Activated T-cell treated with anti-CD3 and anti-CD28 coated beads, Interleukin-2, amount 50 U/mL, for 72 hours (primary cell): ENCODE measurements around the gene AOPEP. TPM values are rescaled to one million over a fixed set of nuclear protein-coding genes. Genes with fewer than 3 reads are reported as not detected.

Experiments used
- ATAC-seq, 2 donors: fragments of 150-1000 bp; cut with Tn5 transposase; replicated peaks in 1 of 2; 2 replicates each; pipeline ENCODE4 v1.10.0; 2021; ENCODE audit warnings: moderate library complexity in 2 of 2, mild to moderate bottlenecking in 1 of 2
- DNase-seq, 2 donors: peaks; one replicate each; pipeline ENCODE4 v3.0.0; 2021 to 2022; ENCODE audit warnings: mixed read lengths in 1 of 2
- H3K27ac Mint-ChIP-seq: one replicate; pipeline ENCODE4 v1.8.0; 2022; ENCODE audit warnings: mild to moderate bottlenecking, moderate library complexity, mixed read lengths
- H3K27me3 Mint-ChIP-seq: one replicate; pipeline ENCODE4 v1.8.0; 2022; ENCODE audit warnings: low read depth, mixed read lengths
- H3K36me3 Mint-ChIP-seq, 2 donors: one replicate each; pipeline ENCODE4 v1.8.0; 2022; ENCODE audit warnings: mixed read lengths in 2 of 2, mild to moderate bottlenecking in 1 of 2; ENCODE audit not compliant: insufficient read depth in 2 of 2
- H3K4me1 Mint-ChIP-seq: one replicate; pipeline ENCODE4 v1.8.0; 2022; ENCODE audit warnings: low read depth, mixed read lengths
- H3K4me3 Mint-ChIP-seq, 2 donors: one replicate each; pipeline ENCODE4 v1.8.0; 2022; ENCODE audit warnings: mild to moderate bottlenecking in 2 of 2, mixed read lengths in 2 of 2, moderate library complexity in 2 of 2
- H3K9me3 Mint-ChIP-seq, 2 donors: one replicate each; pipeline ENCODE4 v1.8.0; 2022; ENCODE audit warnings: mixed read lengths in 2 of 2
- total RNA-seq, 2 donors: library from RNA; stranded (reverse); gene quantifications; one replicate each; pipeline ENCODE4 v1.2.3, GENCODE V29; 2022

AOPEP gene
- total RNA-seq, 2 donors from 2014 or later = 9.0 to 13.2 TPM

- H3K4me1 Mint-ChIP-seq = peaks cover 33% of the 10 kb centered on the region
- H3K36me3 Mint-ChIP-seq = peaks cover 8 to 12% of the 10 kb centered on the region in 2 donors
- no peak for DNase-seq
- H3K27ac Mint-ChIP-seq = no peak overlapping the region
- no peak overlapping the region for H3K4me3 Mint-ChIP-seq
- H3K27me3 Mint-ChIP-seq = no peaks in the 10 kb centered on the region
- no peaks in the 10 kb centered on the region for H3K9me3 Mint-ChIP-seq
- no peak for ATAC-seq
These were observed 79.1 kb downstream of the AOPEP start for GRCh38 chr9:94805585-94805984.

- H3K27me3 Mint-ChIP-seq = no peaks in the 10 kb centered on the region
- H3K4me1 Mint-ChIP-seq = peaks cover 33% of the 10 kb centered on the region
- no peaks in the 10 kb centered on the region for H3K9me3 Mint-ChIP-seq
- H3K4me3 Mint-ChIP-seq = no peak overlapping the region
- no peak overlapping the region for H3K27ac Mint-ChIP-seq
- H3K36me3 Mint-ChIP-seq = peaks cover 2 to 4% of the 10 kb centered on the region in 2 donors
- ATAC-seq = no peak
- no peak for DNase-seq
These were observed 79.9 kb downstream of the AOPEP start for GRCh38 chr9:94806307-94806893.

GRCh38 chr9:94807556-94807955 lies 81.1 kb downstream of the AOPEP start:
- no peak overlapping the region for H3K27ac Mint-ChIP-seq
- DNase-seq (no peak), ATAC-seq (no peak)
- H3K4me3 Mint-ChIP-seq = no peak overlapping the region
- no peaks in the 10 kb centered on the region for H3K9me3 Mint-ChIP-seq
- peaks cover 2 to 4% of the 10 kb centered on the region in 2 donors for H3K36me3 Mint-ChIP-seq
- H3K27me3 Mint-ChIP-seq = no peaks in the 10 kb centered on the region
- H3K4me1 Mint-ChIP-seq = peaks cover 29% of the 10 kb centered on the region

- H3K36me3 Mint-ChIP-seq = peaks cover 2 to 4% of the 10 kb centered on the region in 2 donors
- ATAC-seq (no peak), DNase-seq (no peak)
- H3K27ac Mint-ChIP-seq = no peak overlapping the region
- H3K9me3 Mint-ChIP-seq = no peaks in the 10 kb centered on the region
- no peak overlapping the region for H3K4me3 Mint-ChIP-seq
- peaks cover 15% of the 10 kb centered on the region for H3K4me1 Mint-ChIP-seq
- no peaks in the 10 kb centered on the region for H3K27me3 Mint-ChIP-seq
These were observed 82.6 kb downstream of the AOPEP start for GRCh38 chr9:94808926-94809700.

- peaks cover 14% of the 10 kb centered on the region for H3K4me1 Mint-ChIP-seq
- DNase-seq = no peak
- H3K36me3 Mint-ChIP-seq = peaks cover 4% of the 10 kb centered on the region in 2 donors
- no peak for ATAC-seq
- no peak overlapping the region for H3K4me3 Mint-ChIP-seq
- no peaks in the 10 kb centered on the region for H3K9me3 Mint-ChIP-seq
- H3K27ac Mint-ChIP-seq = no peak overlapping the region
- H3K27me3 Mint-ChIP-seq = no peaks in the 10 kb centered on the region
These were observed 83.3 kb downstream of the AOPEP start for GRCh38 chr9:94809778-94810177.

GRCh38 chr9:94811074-94811473 lies 84.6 kb downstream of the AOPEP start:
- H3K36me3 Mint-ChIP-seq = peaks cover 4% of the 10 kb centered on the region in 2 donors
- DNase-seq (no peak), ATAC-seq (no peak)
- no peak overlapping the region for H3K4me3 Mint-ChIP-seq
- no peaks in the 10 kb centered on the region for H3K9me3 Mint-ChIP-seq
- H3K4me1 Mint-ChIP-seq = peaks cover 13% of the 10 kb centered on the region
- H3K27me3 Mint-ChIP-seq = no peaks in the 10 kb centered on the region
- H3K27ac Mint-ChIP-seq = no peak overlapping the region

GRCh38 chr9:94812343-94812742 lies 85.8 kb downstream of the AOPEP start:
- Mint-ChIP-seq H3K4me3 (no peak overlapping the region), H3K27me3 (no peaks in the 10 kb centered on the region), H3K9me3 (no peaks in the 10 kb centered on the region), H3K4me1 (peaks cover 6% of the 10 kb centered on the region), H3K27ac (no peak overlapping the region), H3K36me3 (peaks cover 0 to 2% of the 10 kb centered on the region in 2 donors)
- ATAC-seq (peak in 1 of 2 donors; percentile 57), DNase-seq (no peak)

GRCh38 chr9:94813379-94813778 lies 86.9 kb downstream of the AOPEP start:
- Mint-ChIP-seq H3K27ac (no peak overlapping the region), H3K4me3 (no peak overlapping the region), H3K4me1 (peaks cover 6% of the 10 kb centered on the region)

GRCh38 chr9:94817291-94818177 lies 91.0 kb downstream of the AOPEP start:
- H3K9me3 Mint-ChIP-seq = no peaks in the 10 kb centered on the region
- no peak overlapping the region for H3K4me3 Mint-ChIP-seq
- H3K27ac Mint-ChIP-seq = no peak overlapping the region
- peaks cover 11% of the 10 kb centered on the region for H3K4me1 Mint-ChIP-seq
- H3K36me3 Mint-ChIP-seq = peaks cover 0 to 2% of the 10 kb centered on the region in 2 donors
- no peak for ATAC-seq
- H3K27me3 Mint-ChIP-seq = no peaks in the 10 kb centered on the region
- no peak for DNase-seq

More at GRCh38 chr9:94813379-94813778, 86.9 kb downstream of the AOPEP start:
- Mint-ChIP-seq H3K36me3 (peaks cover 0 to 2% of the 10 kb centered on the region in 2 donors), H3K27me3 (no peaks in the 10 kb centered on the region), H3K9me3 (no peaks in the 10 kb centered on the region)
- DNase-seq = no peak
- ATAC-seq = no peak

GRCh38 chr9:94818178-94818541 lies 91.7 kb downstream of the AOPEP start:
- H3K27ac Mint-ChIP-seq = no peak overlapping the region

GRCh38 chr9:94819161-94819687 lies 92.7 kb downstream of the AOPEP start:
- Mint-ChIP-seq H3K27ac (no peak overlapping the region), H3K27me3 (no peaks in the 10 kb centered on the region), H3K9me3 (no peaks in the 10 kb centered on the region), H3K36me3 (peaks cover 1 to 2% of the 10 kb centered on the region in 2 donors), H3K4me3 (no peak overlapping the region), H3K4me1 (peaks cover 9% of the 10 kb centered on the region)
- DNase-seq = no peak
- no peak for ATAC-seq

More at GRCh38 chr9:94818178-94818541, 91.7 kb downstream of the AOPEP start:
- no peak overlapping the region for H3K4me3 Mint-ChIP-seq
- H3K4me1 Mint-ChIP-seq = peaks cover 9% of the 10 kb centered on the region
- DNase-seq (no peak), ATAC-seq (no peak)
- peaks cover 0 to 2% of the 10 kb centered on the region in 2 donors for H3K36me3 Mint-ChIP-seq
- H3K27me3 Mint-ChIP-seq = no peaks in the 10 kb centered on the region
- H3K9me3 Mint-ChIP-seq = no peaks in the 10 kb centered on the region

GRCh38 chr9:94821098-94821887 lies 94.8 kb downstream of the AOPEP start:
- H3K4me3 Mint-ChIP-seq = peak overlapping the region in 1 of 2 donors; percentile 8
- H3K9me3 Mint-ChIP-seq = no peaks in the 10 kb centered on the region
- peaks cover 0 to 3% of the 10 kb centered on the region in 2 donors for H3K36me3 Mint-ChIP-seq
- no peak overlapping the region for H3K27ac Mint-ChIP-seq
- ATAC-seq (no peak), DNase-seq (no peak)
- H3K27me3 Mint-ChIP-seq = no peaks in the 10 kb centered on the region
- peaks cover 9% of the 10 kb centered on the region for H3K4me1 Mint-ChIP-seq
